ENCODE results near the gene ANO5. TPM values are rescaled to one million over a fixed set of nuclear protein-coding genes. Genes with fewer than 3 reads are reported as not detected.

The ANO5 gene
- under 0.01 and 0.09 TPM in 2 replicates for total RNA-seq

GRCh38 chr11:22192642-22193347, at the start of gene ANO5:
ANO5 (plus strand) TSS chr11:22193085; CDS start chr11:22193493, 408 bp downstream.

Other genes with a start within 250 kb of the ANO5 start
- gene SLC17A6, start 145.3 kb downstream of the ANO5 start, total RNA-seq, result not detected in 2 replicates

All from dermis lymphatic vessel endothelial cell (primary cell).